ENCODE results near the gene TTC1. TPM values are rescaled to one million over a fixed set of nuclear protein-coding genes. Genes with fewer than 3 reads are reported as not detected.
"Not testable (repeated sequence)": the region's sequence is repeated elsewhere in the genome, so short reads cannot be mapped to it uniquely, and the experiment has no call there.

The TTC1 gene
- total and polyA plus RNA-seq, 2 of the 8 experiments (the other 6 are each of a cell fraction or from before 2014, with no cell fraction given): 25.1 to 63.9 TPM

GRCh38 chr5:159965031-159965837 lies 43.7 kb upstream of the TTC1 start (continued):
- peak; percentile 88 to 92 for TF ChIP-seq RAD21 (IDR thresholded peaks at IDR 0.05 in 1 of 2, conservative IDR thresholded peaks at IDR 0.05 in 1 of 2; ENCODE audit: low read depth in 2 of 2, low read length in 2 of 2)

- not testable (repeated sequence) for H3K4me3 ChIP-seq (ENCODE audit: extremely low read depth in 1 of 4, insufficient read depth in 2 of 4, low read depth in 3 of 4, low read length in 4 of 4); H3K79me2 ChIP-seq (ENCODE audit: control insufficient read depth in 1 of 2, insufficient read depth in 2 of 2, low read length in 2 of 2); H2AK5ac ChIP-seq (ENCODE audit: low read depth, low read length); H3K23ac ChIP-seq (ENCODE audit: insufficient read length); H4K5ac ChIP-seq (ENCODE audit: insufficient read length, low read depth, low read length); H4K20me1 ChIP-seq (replicated peaks in 1 of 2; ENCODE audit: control insufficient read depth in 1 of 2, insufficient read depth in 2 of 2, low read length in 2 of 2); DNase-seq (ENCODE audit: low read depth in 1 of 2, low spot score in 2 of 2); H3K18ac ChIP-seq (ENCODE audit: extremely low read depth, low read length); H2BK120ac ChIP-seq (replicated peaks; ENCODE audit: low read depth, low read length); H3K79me1 ChIP-seq (ENCODE audit: low read depth, low read length); H3K4ac ChIP-seq (replicated peaks; ENCODE audit: insufficient read length, low read depth, low read length); H3K36me3 ChIP-seq (ENCODE audit: control insufficient read depth in 2 of 4, insufficient read depth in 4 of 4, low read length in 3 of 4); H3K56ac ChIP-seq (replicated peaks; ENCODE audit: insufficient read length, low read depth, low read length); H2BK15ac ChIP-seq (ENCODE audit: low read length); H4K91ac ChIP-seq (replicated peaks; ENCODE audit: insufficient read length, low read length); H3K9me3 ChIP-seq (ENCODE audit: insufficient read depth in 2 of 2, low read depth in 1 of 2, low read length in 1 of 2); H3K14ac ChIP-seq (ENCODE audit: insufficient read length); FAIRE-seq; H4K8ac ChIP-seq (ENCODE audit: extremely low read depth, insufficient read depth, low read length); H2BK5ac ChIP-seq (ENCODE audit: low read depth, low read length); H3K4me1 ChIP-seq (replicated peaks in 1 of 4; ENCODE audit: control insufficient read depth in 3 of 4, insufficient read depth in 4 of 4, low read length in 3 of 4); H2BK12ac ChIP-seq (ENCODE audit: low read depth, low read length); H2BK20ac ChIP-seq (ENCODE audit: low read length); H2AFZ ChIP-seq (ENCODE audit: low read length); H3K4me2 ChIP-seq (ENCODE audit: insufficient read depth in 1 of 2, low read depth in 2 of 2, low read length in 2 of 2); H3K23me2 ChIP-seq (ENCODE audit: low read depth, low read length); H3K27me3 ChIP-seq (replicated peaks in 1 of 4; ENCODE audit: control insufficient read depth in 3 of 4, extremely low read depth in 1 of 4, insufficient read depth in 3 of 4, low read length in 3 of 4); H3K27ac ChIP-seq (ENCODE audit: low read depth, low read length); H3K9ac ChIP-seq (replicated peaks in 1 of 4; ENCODE audit: extremely low read depth in 1 of 4, low read depth in 3 of 4, low read length in 3 of 4)
- 63% methylated on average over 4 of the region's 4 CpGs; no CpG with 5 or more reads in 1 of the 2 experiments for WGBS, 2 experiments (ENCODE audit: extremely low coverage in 1 of 2, insufficient coverage in 1 of 2, insufficient read length in 1 of 2, insufficient replicate concordance in 2 of 2, low coverage in 1 of 2, low lambda C conversion rate in 2 of 2, missing lambda C conversion rate in 1 of 2)
- POLR2A ChIA-PET (ENCODE audit: partially characterized antibody): interaction anchor here (0.7 kb wide), 1 partner anchor 428 kb away, joined by 3 read pairs; no protein-coding TSS in a partner anchor
- CTCF ChIA-PET (ENCODE audit: partially characterized antibody): interaction anchor here (0.7 to 4.3 kb wide), 23 partner anchors 8 to 693 kb away, joined by 3 to 46 read pairs (median 4); no protein-coding TSS in a partner anchor
These were observed 43.2 kb upstream of the TTC1 start for GRCh38 chr5:159965838-159966128.

Data from H1 (cell line).